HL-60 (cell line): ENCODE results near the gene TM4SF18.

Experiments used
- GABPA ChIP-seq: IDR thresholded peaks from 2 replicates; pipeline ENCODE4 v1.6.1; 2012; ENCODE audit warnings: low read depth
- POLR2AphosphoS5 ChIP-seq: IDR thresholded peaks from 2 replicates; pipeline ENCODE4 v1.6.1; 2012; ENCODE audit warnings: low read depth
- SPI1 ChIP-seq: IDR thresholded peaks from 2 replicates; pipeline ENCODE4 v1.6.1; 2012; ENCODE audit warnings: low read depth, mild to moderate bottlenecking, borderline replicate concordance
- TF ChIP-seq, protein P1 (sequence below): IDR thresholded peaks from 2 replicates; pipeline ENCODE4 v1.6.1; 2012; ENCODE audit warnings: low read depth; ENCODE audit not compliant: insufficient replicate concordance
- TF ChIP-seq, protein P2 (sequence below): IDR thresholded peaks from one replicate; pipeline ENCODE4 v1.5.1; 2011; ENCODE audit warnings: low read length, control low read depth, inconsistent platforms; ENCODE audit not compliant: insufficient read depth

DNA sequence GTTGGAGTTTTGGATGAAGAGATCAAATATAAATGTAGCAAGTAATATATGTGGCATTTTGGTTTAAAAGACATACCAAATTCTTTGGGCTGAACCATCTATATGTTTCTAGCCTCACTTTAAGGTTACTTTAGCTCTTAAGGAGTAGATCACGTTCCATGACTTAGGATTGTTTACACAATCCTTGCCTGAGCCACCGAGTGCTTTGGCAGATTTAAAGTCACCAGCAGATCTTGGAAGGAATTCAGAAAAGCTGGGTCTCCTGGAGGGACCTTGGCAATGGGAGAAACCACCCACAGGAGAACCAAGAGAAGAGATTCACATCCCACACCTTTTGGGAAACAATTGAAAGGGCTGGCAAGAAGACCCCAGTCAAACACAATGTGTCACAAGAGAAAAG lies 54.5 kb downstream of the TM4SF18 start:
- TF ChIP-seq, protein P1, sequence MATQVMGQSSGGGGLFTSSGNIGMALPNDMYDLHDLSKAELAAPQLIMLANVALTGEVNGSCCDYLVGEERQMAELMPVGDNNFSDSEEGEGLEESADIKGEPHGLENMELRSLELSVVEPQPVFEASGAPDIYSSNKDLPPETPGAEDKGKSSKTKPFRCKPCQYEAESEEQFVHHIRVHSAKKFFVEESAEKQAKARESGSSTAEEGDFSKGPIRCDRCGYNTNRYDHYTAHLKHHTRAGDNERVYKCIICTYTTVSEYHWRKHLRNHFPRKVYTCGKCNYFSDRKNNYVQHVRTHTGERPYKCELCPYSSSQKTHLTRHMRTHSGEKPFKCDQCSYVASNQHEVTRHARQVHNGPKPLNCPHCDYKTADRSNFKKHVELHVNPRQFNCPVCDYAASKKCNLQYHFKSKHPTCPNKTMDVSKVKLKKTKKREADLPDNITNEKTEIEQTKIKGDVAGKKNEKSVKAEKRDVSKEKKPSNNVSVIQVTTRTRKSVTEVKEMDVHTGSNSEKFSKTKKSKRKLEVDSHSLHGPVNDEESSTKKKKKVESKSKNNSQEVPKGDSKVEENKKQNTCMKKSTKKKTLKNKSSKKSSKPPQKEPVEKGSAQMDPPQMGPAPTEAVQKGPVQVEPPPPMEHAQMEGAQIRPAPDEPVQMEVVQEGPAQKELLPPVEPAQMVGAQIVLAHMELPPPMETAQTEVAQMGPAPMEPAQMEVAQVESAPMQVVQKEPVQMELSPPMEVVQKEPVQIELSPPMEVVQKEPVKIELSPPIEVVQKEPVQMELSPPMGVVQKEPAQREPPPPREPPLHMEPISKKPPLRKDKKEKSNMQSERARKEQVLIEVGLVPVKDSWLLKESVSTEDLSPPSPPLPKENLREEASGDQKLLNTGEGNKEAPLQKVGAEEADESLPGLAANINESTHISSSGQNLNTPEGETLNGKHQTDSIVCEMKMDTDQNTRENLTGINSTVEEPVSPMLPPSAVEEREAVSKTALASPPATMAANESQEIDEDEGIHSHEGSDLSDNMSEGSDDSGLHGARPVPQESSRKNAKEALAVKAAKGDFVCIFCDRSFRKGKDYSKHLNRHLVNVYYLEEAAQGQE: no peak
- TF ChIP-seq, protein P2, sequence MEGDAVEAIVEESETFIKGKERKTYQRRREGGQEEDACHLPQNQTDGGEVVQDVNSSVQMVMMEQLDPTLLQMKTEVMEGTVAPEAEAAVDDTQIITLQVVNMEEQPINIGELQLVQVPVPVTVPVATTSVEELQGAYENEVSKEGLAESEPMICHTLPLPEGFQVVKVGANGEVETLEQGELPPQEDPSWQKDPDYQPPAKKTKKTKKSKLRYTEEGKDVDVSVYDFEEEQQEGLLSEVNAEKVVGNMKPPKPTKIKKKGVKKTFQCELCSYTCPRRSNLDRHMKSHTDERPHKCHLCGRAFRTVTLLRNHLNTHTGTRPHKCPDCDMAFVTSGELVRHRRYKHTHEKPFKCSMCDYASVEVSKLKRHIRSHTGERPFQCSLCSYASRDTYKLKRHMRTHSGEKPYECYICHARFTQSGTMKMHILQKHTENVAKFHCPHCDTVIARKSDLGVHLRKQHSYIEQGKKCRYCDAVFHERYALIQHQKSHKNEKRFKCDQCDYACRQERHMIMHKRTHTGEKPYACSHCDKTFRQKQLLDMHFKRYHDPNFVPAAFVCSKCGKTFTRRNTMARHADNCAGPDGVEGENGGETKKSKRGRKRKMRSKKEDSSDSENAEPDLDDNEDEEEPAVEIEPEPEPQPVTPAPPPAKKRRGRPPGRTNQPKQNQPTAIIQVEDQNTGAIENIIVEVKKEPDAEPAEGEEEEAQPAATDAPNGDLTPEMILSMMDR: no peak
- TF ChIP-seq POLR2AphosphoS5 (no peak), GABPA (no peak), SPI1 (no peak)
